Endothelial cell (in vitro differentiated cells): ENCODE data around the gene MLST8. TPM values are rescaled to one million over a fixed set of nuclear protein-coding genes. Genes with fewer than 3 reads are reported as not detected.

Source experiments
- DNase-seq: peaks from one replicate; pipeline ENCODE4 v3.0.0; 2021; ENCODE audit warnings: low spot score
- H3K27ac Mint-ChIP-seq: one replicate; pipeline ENCODE4 v1.8.0; 2021; ENCODE audit warnings: mixed read lengths, inconsistent platforms; ENCODE audit not compliant: unreplicated experiment
- H3K27me3 Mint-ChIP-seq: one replicate; pipeline ENCODE4 v1.8.0; 2021; ENCODE audit warnings: mild to moderate bottlenecking, moderate library complexity, mixed read lengths, inconsistent platforms; ENCODE audit not compliant: unreplicated experiment
- H3K36me3 Mint-ChIP-seq: one replicate; pipeline ENCODE4 v1.8.0; 2021; ENCODE audit warnings: mild to moderate bottlenecking, low read depth, mixed read lengths, inconsistent platforms; ENCODE audit not compliant: unreplicated experiment
- H3K4me1 Mint-ChIP-seq: one replicate; pipeline ENCODE4 v1.8.0; 2021; ENCODE audit warnings: mild to moderate bottlenecking, mixed read lengths, inconsistent platforms; ENCODE audit not compliant: unreplicated experiment
- H3K4me3 Mint-ChIP-seq: one replicate; pipeline ENCODE4 v1.8.0; 2021; ENCODE audit warnings: mild to moderate bottlenecking, mixed read lengths, inconsistent platforms; ENCODE audit not compliant: unreplicated experiment
- H3K9me3 Mint-ChIP-seq: one replicate; pipeline ENCODE4 v1.8.0; 2021; ENCODE audit warnings: mixed read lengths, inconsistent platforms; ENCODE audit not compliant: unreplicated experiment
- total RNA-seq: library from RNA; stranded (reverse); fragmentation: NEBNext Ultra II Directional; extraction: Animal tissue kit (Norgen Biotek cat#: 25700); gene quantifications from one replicate; pipeline ENCODE4 v1.2.1, GENCODE V29; 2021; ENCODE audit not compliant: unreplicated experiment
- TF ChIP-seq, protein P1 (sequence below): fragments of 200-600 bp; sonication (generic); IDR thresholded peaks from one replicate; pipeline ENCODE4 v1.5.0; 2021; ENCODE audit warnings: antibody characterized with exemption; ENCODE audit not compliant: unreplicated experiment

MLST8 gene
- total RNA-seq, 1 donor from 2014 or later = 35.4 TPM

GRCh38 chr16:2186064-2186463 lies 19.2 kb upstream of the MLST8 start:
- Mint-ChIP-seq H3K27me3 (peaks cover 18% of the 10 kb centered on the region), H3K9me3 (no peaks in the 10 kb centered on the region), H3K36me3 (peaks cover 5% of the 10 kb centered on the region)

GRCh38 chr16:2186505-2186904 lies 18.7 kb upstream of the MLST8 start:
- Mint-ChIP-seq H3K27ac (no peak overlapping the region), H3K4me1 (no peaks in the 10 kb centered on the region), H3K36me3 (peaks cover 5% of the 10 kb centered on the region), H3K4me3 (no peak overlapping the region), H3K27me3 (peaks cover 19% of the 10 kb centered on the region), H3K9me3 (no peaks in the 10 kb centered on the region)
- DNase-seq = no peak
- TF ChIP-seq, protein P1, sequence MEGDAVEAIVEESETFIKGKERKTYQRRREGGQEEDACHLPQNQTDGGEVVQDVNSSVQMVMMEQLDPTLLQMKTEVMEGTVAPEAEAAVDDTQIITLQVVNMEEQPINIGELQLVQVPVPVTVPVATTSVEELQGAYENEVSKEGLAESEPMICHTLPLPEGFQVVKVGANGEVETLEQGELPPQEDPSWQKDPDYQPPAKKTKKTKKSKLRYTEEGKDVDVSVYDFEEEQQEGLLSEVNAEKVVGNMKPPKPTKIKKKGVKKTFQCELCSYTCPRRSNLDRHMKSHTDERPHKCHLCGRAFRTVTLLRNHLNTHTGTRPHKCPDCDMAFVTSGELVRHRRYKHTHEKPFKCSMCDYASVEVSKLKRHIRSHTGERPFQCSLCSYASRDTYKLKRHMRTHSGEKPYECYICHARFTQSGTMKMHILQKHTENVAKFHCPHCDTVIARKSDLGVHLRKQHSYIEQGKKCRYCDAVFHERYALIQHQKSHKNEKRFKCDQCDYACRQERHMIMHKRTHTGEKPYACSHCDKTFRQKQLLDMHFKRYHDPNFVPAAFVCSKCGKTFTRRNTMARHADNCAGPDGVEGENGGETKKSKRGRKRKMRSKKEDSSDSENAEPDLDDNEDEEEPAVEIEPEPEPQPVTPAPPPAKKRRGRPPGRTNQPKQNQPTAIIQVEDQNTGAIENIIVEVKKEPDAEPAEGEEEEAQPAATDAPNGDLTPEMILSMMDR = no peak

More at GRCh38 chr16:2186064-2186463, 19.2 kb upstream of the MLST8 start:
- Mint-ChIP-seq H3K4me3 (no peak overlapping the region), H3K27ac (no peak overlapping the region), H3K4me1 (no peaks in the 10 kb centered on the region)
- no peak for DNase-seq
- TF ChIP-seq, protein P1 = no peak

- Mint-ChIP-seq H3K27me3 (peaks cover 19% of the 10 kb centered on the region), H3K27ac (no peak overlapping the region), H3K36me3 (peaks cover 3% of the 10 kb centered on the region), H3K4me3 (no peak overlapping the region), H3K9me3 (no peaks in the 10 kb centered on the region), H3K4me1 (no peaks in the 10 kb centered on the region)
- DNase-seq = no peak
- TF ChIP-seq, protein P1 = no peak
These were observed 18.0 kb upstream of the MLST8 start for GRCh38 chr16:2187212-2187611.

DNA sequence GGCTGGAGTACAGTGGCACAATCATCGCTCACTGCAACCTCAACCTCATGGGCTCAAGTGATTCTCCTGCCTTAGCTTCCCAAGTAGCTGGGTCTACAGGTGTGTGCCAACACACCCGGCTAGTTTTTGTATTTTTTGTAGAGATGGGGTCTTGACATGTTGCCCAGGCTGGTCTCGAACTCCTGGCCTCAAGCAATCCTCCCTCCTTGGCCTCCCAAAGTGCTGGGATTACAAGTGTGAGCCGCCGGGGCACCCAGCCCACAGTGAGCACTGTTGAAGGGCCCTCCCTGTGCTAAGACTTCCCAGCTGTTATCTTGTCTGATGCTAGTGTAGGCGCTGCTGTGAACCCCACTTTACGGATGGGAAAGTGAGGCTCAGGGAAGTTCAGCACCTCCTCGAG lies 16.9 kb upstream of the MLST8 start:
- DNase-seq = no peak
- Mint-ChIP-seq H3K36me3 (no peaks in the 10 kb centered on the region), H3K9me3 (no peaks in the 10 kb centered on the region), H3K27me3 (peaks cover 16% of the 10 kb centered on the region), H3K27ac (no peak overlapping the region), H3K4me1 (no peaks in the 10 kb centered on the region), H3K4me3 (no peak overlapping the region)
- TF ChIP-seq, protein P1 = no peak

GRCh38 chr16:2189252-2189893 lies 15.9 kb upstream of the MLST8 start:
- TF ChIP-seq, protein P1 = no peak
- Mint-ChIP-seq H3K9me3 (no peaks in the 10 kb centered on the region), H3K27me3 (peaks cover 16% of the 10 kb centered on the region), H3K4me1 (no peaks in the 10 kb centered on the region), H3K27ac (no peak overlapping the region), H3K4me3 (no peak overlapping the region), H3K36me3 (no peaks in the 10 kb centered on the region)
- DNase-seq = no peak
